HEK293 (cell line): ENCODE measurements around the gene EML3.

Experiments used
- AEBP2 ChIP-seq: fragments of 450-650 bp; formaldehyde crosslinking; IDR thresholded peaks from 2 replicates; pipeline ENCODE4 v1.5.1; 2016; ENCODE audit warnings: missing biosample characterization, missing genetic modification characterization, borderline replicate concordance
- FEZF1 ChIP-seq: fragments of 450-650 bp; formaldehyde crosslinking; IDR thresholded peaks from 2 replicates; pipeline ENCODE4 v1.5.1; 2016; ENCODE audit warnings: missing biosample characterization, missing genetic modification characterization
- HOXA7 ChIP-seq: sonication (generic); formaldehyde crosslinking; IDR thresholded peaks from 2 replicates; pipeline ENCODE4 v1.8.1; 2022; ENCODE audit warnings: missing genetic modification reagents, borderline replicate concordance
- KLF1 ChIP-seq: fragments of 450-650 bp; formaldehyde crosslinking; IDR thresholded peaks from 2 replicates; pipeline ENCODE4 v1.5.1; 2016; ENCODE audit warnings: missing biosample characterization, missing genetic modification characterization
- KLF16 ChIP-seq: fragments of 450-650 bp; formaldehyde crosslinking; IDR thresholded peaks from 2 replicates; pipeline ENCODE4 v1.5.1; 2017; ENCODE audit warnings: missing biosample characterization, missing genetic modification characterization
- KLF7 ChIP-seq: fragments of 450-650 bp; formaldehyde crosslinking; IDR thresholded peaks from 2 replicates; pipeline ENCODE4 v1.5.1; 2016; ENCODE audit warnings: missing biosample characterization, missing genetic modification characterization, borderline replicate concordance
- MEIS1 ChIP-seq: sonication (generic); formaldehyde crosslinking; IDR thresholded peaks from 2 replicates; pipeline ENCODE4 v1.8.1; 2022; ENCODE audit warnings: missing genetic modification reagents, mild to moderate bottlenecking, borderline replicate concordance
- MYNN ChIP-seq: fragments of 450-650 bp; formaldehyde crosslinking; IDR thresholded peaks from 2 replicates; pipeline ENCODE4 v1.5.1; 2016; ENCODE audit warnings: missing biosample characterization, missing genetic modification characterization, borderline replicate concordance
- PRDM10 ChIP-seq: fragments of 450-650 bp; formaldehyde crosslinking; IDR thresholded peaks from 2 replicates; pipeline ENCODE4 v1.5.1; 2016; ENCODE audit warnings: missing biosample characterization, missing genetic modification characterization
- SETDB1 ChIP-seq: IDR thresholded peaks from one replicate; pipeline ENCODE4 v1.6.1; 2017; ENCODE audit warnings: mild to moderate bottlenecking, low read length, moderate library complexity, mixed read lengths; ENCODE audit not compliant: insufficient read length
- ZBTB1 ChIP-seq: fragments of 450-650 bp; formaldehyde crosslinking; IDR thresholded peaks from 2 replicates; pipeline ENCODE4 v1.5.1; 2016; ENCODE audit warnings: missing biosample characterization, missing genetic modification characterization
- ZBTB21 ChIP-seq: fragments of 450-650 bp; formaldehyde crosslinking; IDR thresholded peaks from 2 replicates; pipeline ENCODE4 v1.5.1; 2017; ENCODE audit warnings: missing biosample characterization, missing genetic modification characterization
- ZBTB48 ChIP-seq: fragments of 450-650 bp; formaldehyde crosslinking; IDR thresholded peaks from 2 replicates; pipeline ENCODE4 v1.5.1; 2016; ENCODE audit warnings: missing biosample characterization, missing genetic modification characterization
- ZFP37 ChIP-seq: fragments of 450-650 bp; formaldehyde crosslinking; IDR thresholded peaks from 2 replicates; pipeline ENCODE4 v1.5.1; 2016; ENCODE audit warnings: missing biosample characterization, missing genetic modification characterization
- ZNF112 ChIP-seq: fragments of 450-650 bp; formaldehyde crosslinking; IDR thresholded peaks from 2 replicates; pipeline ENCODE4 v1.5.0; 2017; ENCODE audit warnings: missing biosample characterization, missing genetic modification characterization
- ZNF132 ChIP-seq: fragments of 450-650 bp; formaldehyde crosslinking; IDR thresholded peaks from 2 replicates; pipeline ENCODE4 v1.5.1; 2017; ENCODE audit warnings: missing biosample characterization, missing genetic modification characterization, borderline replicate concordance
- ZNF138 ChIP-seq: fragments of 450-650 bp; formaldehyde crosslinking; IDR thresholded peaks from 2 replicates; pipeline ENCODE4 v1.5.1; 2016; ENCODE audit warnings: missing biosample characterization, missing genetic modification characterization, borderline replicate concordance
- ZNF214 ChIP-seq: fragments of 450-650 bp; formaldehyde crosslinking; IDR thresholded peaks from 2 replicates; pipeline ENCODE4 v1.5.1; 2017; ENCODE audit warnings: missing biosample characterization, mild to moderate bottlenecking, missing genetic modification characterization, borderline replicate concordance
- ZNF23 ChIP-seq: fragments of 450-650 bp; formaldehyde crosslinking; IDR thresholded peaks from 2 replicates; pipeline ENCODE4 v1.5.1; 2016; ENCODE audit warnings: missing biosample characterization, missing genetic modification characterization, borderline replicate concordance
- ZNF266 ChIP-seq: fragments of 450-650 bp; formaldehyde crosslinking; IDR thresholded peaks from 2 replicates; pipeline ENCODE4 v1.5.1; 2016; ENCODE audit warnings: missing biosample characterization, missing genetic modification characterization, low read depth
- ZNF292 ChIP-seq: fragments of 450-650 bp; formaldehyde crosslinking; IDR thresholded peaks from 2 replicates; pipeline ENCODE4 v1.5.1; 2016; ENCODE audit warnings: low read depth, missing biosample characterization, missing genetic modification characterization, borderline replicate concordance
- ZNF37A ChIP-seq: fragments of 450-650 bp; IDR thresholded peaks from 2 replicates; pipeline ENCODE4 v1.5.1; 2018; ENCODE audit warnings: missing biosample characterization, missing genetic modification characterization
- ZNF398 ChIP-seq: fragments of 450-650 bp; formaldehyde crosslinking; IDR thresholded peaks from 2 replicates; pipeline ENCODE4 v1.5.1; 2017; ENCODE audit warnings: missing biosample characterization, missing genetic modification characterization
- ZNF433 ChIP-seq: fragments of 450-650 bp; formaldehyde crosslinking; IDR thresholded peaks from 2 replicates; pipeline ENCODE4 v1.5.1; 2016; ENCODE audit warnings: missing biosample characterization, missing genetic modification characterization, low read depth
- ZNF488 ChIP-seq: fragments of 450-650 bp; formaldehyde crosslinking; IDR thresholded peaks from 2 replicates; pipeline ENCODE4 v1.5.1; 2016; ENCODE audit warnings: missing biosample characterization, missing genetic modification characterization
- ZNF510 ChIP-seq: fragments of 450-650 bp; formaldehyde crosslinking; IDR thresholded peaks from 2 replicates; pipeline ENCODE4 v1.5.1; 2018; ENCODE audit warnings: mild to moderate bottlenecking, missing genetic modification characterization, missing biosample characterization; ENCODE audit not compliant: insufficient replicate concordance
- ZNF521 ChIP-seq: fragments of 450-650 bp; formaldehyde crosslinking; IDR thresholded peaks from 2 replicates; pipeline ENCODE4 v1.5.1; 2017; ENCODE audit warnings: missing biosample characterization, mild to moderate bottlenecking, missing genetic modification characterization
- ZNF600 ChIP-seq: fragments of 450-650 bp; formaldehyde crosslinking; IDR thresholded peaks from 2 replicates; pipeline ENCODE4 v1.5.1; 2016; ENCODE audit warnings: missing biosample characterization, missing genetic modification characterization
- ZNF629 ChIP-seq: fragments of 450-650 bp; formaldehyde crosslinking; IDR thresholded peaks from 2 replicates; pipeline ENCODE4 v1.5.1; 2017; ENCODE audit warnings: missing biosample characterization, missing genetic modification characterization
- ZNF660 ChIP-seq: fragments of 450-650 bp; IDR thresholded peaks from 2 replicates; pipeline ENCODE4 v1.5.1; 2018; ENCODE audit warnings: missing biosample characterization, mild to moderate bottlenecking, missing genetic modification characterization
- ZNF670 ChIP-seq: fragments of 450-650 bp; formaldehyde crosslinking; IDR thresholded peaks from 2 replicates; pipeline ENCODE4 v1.5.1; 2016; ENCODE audit warnings: missing biosample characterization, missing genetic modification characterization, low read depth
- ZNF701 ChIP-seq: fragments of 450-650 bp; formaldehyde crosslinking; IDR thresholded peaks from 2 replicates; pipeline ENCODE4 v1.5.1; 2016; ENCODE audit warnings: missing biosample characterization, missing genetic modification characterization
- ZNF776 ChIP-seq: fragments of 450-650 bp; formaldehyde crosslinking; IDR thresholded peaks from 2 replicates; pipeline ENCODE4 v1.5.0; 2017; ENCODE audit warnings: missing biosample characterization, missing genetic modification characterization, borderline replicate concordance

The EML3 gene

GRCh38 chr11:62560566-62561103, 51.9 kb downstream of the EML3 start (continued):
- TF ChIP-seq HOXA7 (CRISPR knock-in tag): no peak
- TF ChIP-seq ZNF521 (tag by site-specific recombination): no peak
- no peak for TF ChIP-seq ZNF214 (tag by site-specific recombination)
- TF ChIP-seq PRDM10 (tag by site-specific recombination): peak; percentile 87
- TF ChIP-seq ZNF266 (tag by site-specific recombination): no peak
- no peak for TF ChIP-seq ZFP37
- no peak for TF ChIP-seq ZBTB48
- TF ChIP-seq ZNF776: no peak
- TF ChIP-seq ZNF138 (tag by site-specific recombination): no peak
- TF ChIP-seq ZNF398 (tag by site-specific recombination): peak; percentile 69
- TF ChIP-seq ZNF112: no peak
- no peak for TF ChIP-seq ZNF292 (tag by site-specific recombination)
- TF ChIP-seq ZNF670 (tag by site-specific recombination): no peak
- no peak for TF ChIP-seq ZNF433 (tag by site-specific recombination)
- peak; percentile 55; the same call in 1 of the 2 replicates for TF ChIP-seq ZNF629 (tag by site-specific recombination)
- 0 out of 2 replicates have a peak, but pooled peaks have one; percentile 13 for TF ChIP-seq KLF7 (tag by site-specific recombination)
- peak; percentile 76 for TF ChIP-seq KLF1 (tag by site-specific recombination)
- TF ChIP-seq ZNF37A (tag by site-specific recombination): no peak
- no peak for TF ChIP-seq MEIS1 (CRISPR knock-in tag)
- TF ChIP-seq SETDB1: no peak
- TF ChIP-seq ZNF488 (tag by site-specific recombination): no peak
- no peak for TF ChIP-seq ZNF132 (tag by site-specific recombination)
- peak; percentile 55; the same call in 1 of the 2 replicates for TF ChIP-seq FEZF1
- no peak for TF ChIP-seq ZNF23 (tag by site-specific recombination)
- no peak for TF ChIP-seq AEBP2
- TF ChIP-seq ZBTB21 (tag by site-specific recombination): no peak
- peak; percentile 67 for TF ChIP-seq ZNF600 (tag by site-specific recombination)
- TF ChIP-seq ZNF660 (tag by site-specific recombination): peak; percentile 86
- no peak for TF ChIP-seq KLF16 (tag by site-specific recombination)
- no peak for TF ChIP-seq ZNF510 (tag by site-specific recombination)
- no peak for TF ChIP-seq ZBTB1
- TF ChIP-seq ZNF701: no peak
- no peak for TF ChIP-seq MYNN
